NCI-H748 (cell line): ENCODE results near the gene ZBTB18.

Experiments
- DNase-seq: peaks from one replicate; lab custom pipeline; 2025; ENCODE audit not compliant: unreplicated experiment; lab: John Stamatoyannopoulos, UW

Gene ZBTB18

GRCh38 chr1:244060686-244061085 is 9.6 kb downstream of the ZBTB18 start:
- DNase-seq: no peak

GRCh38 chr1:244062156-244062725 is 11.2 kb downstream of the ZBTB18 start:
- no peak for DNase-seq

GRCh38 chr1:244063498-244063897 is 12.4 kb downstream of the ZBTB18 start:
- DNase-seq: no peak

- no peak for DNase-seq
Measured at GRCh38 chr1:244064621-244065020, 13.5 kb downstream of the ZBTB18 start.

- DNase-seq: no peak
Measured at GRCh38 chr1:244065063-244065793, 14.1 kb downstream of the ZBTB18 start.

- DNase-seq: no peak
Measured at GRCh38 chr1:244065960-244066388, 14.9 kb downstream of the ZBTB18 start.

GRCh38 chr1:244066954-244067716 is 16.1 kb downstream of the ZBTB18 start:
- no peak for DNase-seq

- DNase-seq: no peak
Measured at GRCh38 chr1:244067893-244068292, 16.8 kb downstream of the ZBTB18 start.

GRCh38 chr1:244068567-244068966 is 17.5 kb downstream of the ZBTB18 start:
- no peak for DNase-seq

GRCh38 chr1:244069326-244069898 is 18.3 kb downstream of the ZBTB18 start:
- no peak for DNase-seq

GRCh38 chr1:244074559-244075171 is 23.6 kb downstream of the ZBTB18 start:
- DNase-seq: peak; percentile 68

GRCh38 chr1:244075247-244075722 is 24.2 kb downstream of the ZBTB18 start:
- no peak for DNase-seq

GRCh38 chr1:244076740-244077139 is 25.7 kb downstream of the ZBTB18 start:
- no peak for DNase-seq

GRCh38 chr1:244077473-244078220 is 26.6 kb downstream of the ZBTB18 start:
- no peak for DNase-seq

- DNase-seq: peak; percentile 29
Measured at GRCh38 chr1:244080343-244080929, 29.4 kb downstream of the ZBTB18 start.

- no peak for DNase-seq
Measured at GRCh38 chr1:244082969-244083368, 31.9 kb downstream of the ZBTB18 start.

GRCh38 chr1:244083383-244083943 is 32.4 kb downstream of the ZBTB18 start:
- DNase-seq: no peak

GRCh38 chr1:244084763-244085162 is 33.7 kb downstream of the ZBTB18 start:
- DNase-seq: no peak

GRCh38 chr1:244085891-244086290 is 34.8 kb downstream of the ZBTB18 start:
- DNase-seq: no peak
